IMR-90 (cell line): ENCODE data around the gene HOXA7. TPM values are rescaled to one million over a fixed set of nuclear protein-coding genes. Genes with fewer than 3 reads are reported as not detected.

ENCODE experiments used
- ATAC-seq: fragments of 200-7000 bp; cut with Tn5 transposase; 2 replicates; pipeline ENCODE4 v1.9.1; 2020; ENCODE audit warnings: low read depth, mild to moderate bottlenecking, moderate library complexity
- BruUV-seq: library from RNA; stranded (reverse); fragments of 400-500 nt; replicated peaks from 2 replicates; lab custom pipeline; 2021; lab: Mats Ljungman, UMichigan
- CTCF ChIA-PET: fragments of 300-600 bp; formaldehyde crosslinking; extraction: SDS; loops from one replicate; lab custom pipeline; 2021; ENCODE audit warnings: antibody characterized with exemption; lab: Yijun Ruan, JAX
- POLR2A ChIA-PET: fragments of 300-600 bp; sonication (Branson Sonifier 250); formaldehyde crosslinking; loops from one replicate; lab custom pipeline; 2022; ENCODE audit warnings: antibody characterized with exemption; ENCODE audit not compliant: unreplicated experiment; lab: Charles Lee
- DNase-seq: peaks from one replicate; pipeline ENCODE4 v3.0.0; 2013
- H2AFZ ChIP-seq: replicated peaks from 2 replicates; pipeline ENCODE3; 2013; ENCODE audit warnings: low read length, mild to moderate bottlenecking; ENCODE audit not compliant: poor library complexity
- H2AK5ac ChIP-seq: 2 replicates; pipeline ENCODE4 v1.6.1; 2013; ENCODE audit warnings: low read depth, low read length, inconsistent platforms
- H2AK9ac ChIP-seq: replicated peaks from 2 replicates; pipeline ENCODE3; 2013; ENCODE audit warnings: mild to moderate bottlenecking, low read depth, low read length, moderate library complexity; ENCODE audit not compliant: poor library complexity
- H2BK120ac ChIP-seq: 2 replicates; pipeline ENCODE4 v1.6.1; 2013; ENCODE audit warnings: low read depth, low read length, inconsistent platforms
- H2BK15ac ChIP-seq: 3 replicates; pipeline ENCODE4 v1.6.1; 2013; ENCODE audit warnings: low read depth, low read length, inconsistent platforms
- H2BK20ac ChIP-seq: 2 replicates; pipeline ENCODE4 v1.6.1; 2013; ENCODE audit warnings: low read depth, mild to moderate bottlenecking, inconsistent platforms, low read length, moderate library complexity
- H2BK5ac ChIP-seq: 2 replicates; pipeline ENCODE4 v1.6.1; 2013; ENCODE audit warnings: mild to moderate bottlenecking, low read depth, low read length, inconsistent platforms; ENCODE audit not compliant: poor library complexity, severe bottlenecking
- H3K14ac ChIP-seq: replicated peaks from 2 replicates; pipeline ENCODE4 v1.6.1; 2013; ENCODE audit warnings: low read depth, low read length, inconsistent platforms
- H3K18ac ChIP-seq: 2 replicates; pipeline ENCODE4 v1.6.1; 2013; ENCODE audit warnings: low read depth, low read length, control low read depth
- H3K23ac ChIP-seq: 2 replicates; pipeline ENCODE4 v1.6.1; 2013; ENCODE audit warnings: low read depth, low read length, inconsistent platforms
- H3K27ac ChIP-seq: 2 replicates; pipeline ENCODE4 v1.5.1; 2013; ENCODE audit warnings: mild to moderate bottlenecking, control low read depth, low read length; ENCODE audit not compliant: insufficient read depth
- H3K27me3 ChIP-seq: 2 replicates; pipeline ENCODE4 v1.6.1; 2013; ENCODE audit warnings: low read length; ENCODE audit not compliant: control insufficient read depth, insufficient read depth
- H3K36me3 ChIP-seq: 2 replicates; pipeline ENCODE4 v1.6.1; 2013; ENCODE audit warnings: low read length, mixed read lengths; ENCODE audit not compliant: control insufficient read depth, insufficient read depth
- H3K4ac ChIP-seq: 2 replicates; pipeline ENCODE4 v1.6.1; 2013; ENCODE audit warnings: low read depth, low read length, inconsistent platforms
- H3K4me1 ChIP-seq: 2 replicates; pipeline ENCODE4 v1.6.1; 2013; ENCODE audit warnings: low read length, mixed read lengths; ENCODE audit not compliant: control insufficient read depth, insufficient read depth
- H3K4me2 ChIP-seq: 2 replicates; pipeline ENCODE4 v1.6.1; 2013; ENCODE audit warnings: low read depth, mild to moderate bottlenecking, control low read depth, low read length, moderate library complexity
- H3K4me3 ChIP-seq: 2 replicates; pipeline ENCODE4 v1.5.1; 2013; ENCODE audit warnings: low read depth, mild to moderate bottlenecking, control low read depth, low read length, moderate library complexity; ENCODE audit not compliant: insufficient read depth
- H3K56ac ChIP-seq: 2 replicates; pipeline ENCODE4 v1.6.1; 2013; ENCODE audit warnings: low read length, inconsistent platforms; ENCODE audit not compliant: insufficient read depth; ENCODE audit errors: extremely low read depth
- H3K79me1 ChIP-seq, 2 experiments: 2 replicates each; pipeline ENCODE4 v1.6.1; 2013; ENCODE audit warnings: low read length in 2 of 2, inconsistent platforms in 1 of 2, low read depth in 1 of 2
- H3K9ac ChIP-seq: 2 replicates; pipeline ENCODE4 v1.6.1; 2013; ENCODE audit warnings: low read depth, low read length, control low read depth
- H3K9me1 ChIP-seq: 2 replicates; pipeline ENCODE4 v1.6.1; 2013; ENCODE audit warnings: low read length, inconsistent platforms; ENCODE audit not compliant: insufficient read depth
- H3K9me3 ChIP-seq: 2 replicates; pipeline ENCODE4 v1.6.1; 2013; ENCODE audit warnings: low read length; ENCODE audit not compliant: control insufficient read depth, insufficient read depth
- H4K20me1 ChIP-seq: 2 replicates; pipeline ENCODE4 v1.6.1; 2013; ENCODE audit warnings: low read length, inconsistent platforms; ENCODE audit not compliant: insufficient read depth
- H4K5ac ChIP-seq: 2 replicates; pipeline ENCODE4 v1.6.1; 2013; ENCODE audit warnings: mild to moderate bottlenecking, low read depth, low read length, control low read depth
- H4K8ac ChIP-seq, 2 experiments: 2 replicates each; pipeline ENCODE4 v1.6.1; 2013; ENCODE audit warnings: low read depth in 2 of 2, low read length in 2 of 2, control low read depth in 1 of 2, inconsistent platforms in 1 of 2
- H4K91ac ChIP-seq: 2 replicates; pipeline ENCODE4 v1.6.1; 2013; ENCODE audit warnings: low read depth, low read length, inconsistent platforms; ENCODE audit not compliant: insufficient read depth
- BHLHE40 ChIP-seq: fragments of 150-350 bp; IDR thresholded peaks from 2 replicates; pipeline ENCODE4 v1.6.1; 2016; ENCODE audit warnings: mild to moderate bottlenecking, low read depth, low read length
- POLR2A ChIP-seq: IDR thresholded peaks from 2 replicates; pipeline ENCODE4 v1.6.1; 2012; ENCODE audit warnings: mild to moderate bottlenecking, low read depth, low read length
- RFX5 ChIP-seq: IDR thresholded peaks from 2 replicates; pipeline ENCODE4 v1.8.0; 2012; ENCODE audit warnings: low read depth, mild to moderate bottlenecking, low read length, moderate library complexity
- WGBS, 2 experiments: methylation state at CpG; one replicate each; pipeline versions ENCODE4 v1.1.5 to v1.1.7; 2013; ENCODE audit warnings: missing lambda C conversion rate in 2 of 2; ENCODE audit not compliant: insufficient read length in 1 of 2; ENCODE audit errors: extremely low coverage in 2 of 2; 5-methylcytosine and 5-hydroxymethylcytosine counted together
- dilution Hi-C: fragments of 300-500 bp; cut with HindIII; formaldehyde crosslinking; loops from one replicate; pipeline ENCODE4 v1.14.3; 2018; ENCODE audit warnings: low sequenced_read_pairs; ENCODE audit not compliant: unreplicated experiment
- in situ Hi-C: fragments of 300-500 bp; cut with MboI; formaldehyde crosslinking; loops from 3 replicates; pipeline ENCODE4 v1.14.3; 2019; ENCODE audit warnings: low sequenced_read_pairs, inconsistent platforms, mixed read lengths
- intact Hi-C: fragments of 100-400 bp; cut with micrococcal nuclease; formaldehyde crosslinking; loops from 2 replicates; pipeline ENCODE4 v1.10.0; 2022
- polyA plus RNA-seq, 3 experiments: library from polyadenylated mRNA; depleted of rRNA; stranded (reverse); fragments of >200 nt; gene quantifications; 2 replicates each; pipeline ENCODE4 v1.2.3, GENCODE V29; 2012; ENCODE audit warnings: low replicate concordance in 1 of 3
- total RNA-seq: library from RNA; depleted of rRNA; stranded (reverse); fragments of >200 nt; gene quantifications from 2 replicates; pipeline ENCODE4 v1.2.3, GENCODE V29; 2012

The HOXA7 gene
- total and polyA plus RNA-seq, 2 of the 4 experiments (the other 2 are of a cell fraction): 0.18 to 1.7 TPM

DNA sequence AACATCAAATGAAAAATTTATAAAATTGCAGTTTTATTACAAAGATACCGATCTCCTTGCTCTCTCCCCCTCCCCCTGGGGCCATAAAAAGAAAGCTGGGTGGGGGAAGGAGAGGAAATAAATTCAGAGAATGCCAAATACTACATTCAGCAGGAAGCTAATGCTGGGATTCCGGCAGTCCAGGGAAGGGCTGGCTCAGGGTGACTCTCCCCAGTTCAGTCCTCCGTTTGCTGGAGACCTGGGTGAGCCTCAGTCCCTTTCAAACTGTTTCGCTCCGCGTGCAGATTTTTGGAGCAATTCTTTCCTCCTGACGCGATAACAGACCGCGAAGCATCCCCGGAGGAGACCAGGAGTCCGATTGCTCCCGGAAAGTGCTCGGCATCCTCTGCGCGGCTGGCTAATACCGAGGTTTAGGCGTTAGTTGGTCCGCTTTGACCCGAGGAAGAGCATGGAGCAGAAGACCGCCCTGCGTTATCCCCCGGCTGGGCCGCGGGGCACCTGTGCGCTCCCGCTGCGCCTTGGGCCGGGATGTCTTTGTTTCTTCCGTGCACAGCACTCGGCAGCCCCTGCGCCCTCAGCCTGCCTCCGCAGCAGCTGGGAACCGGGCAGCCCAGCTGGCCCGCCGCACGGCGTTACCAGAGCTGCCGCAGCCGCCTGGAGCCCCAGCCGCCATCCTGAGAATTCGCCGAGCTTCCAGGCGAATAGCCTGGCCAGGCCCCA is 50.1 kb downstream of the HOXA7 start:
- peak; percentile 1 for ATAC-seq
- H3K18ac ChIP-seq: peak overlapping the region; percentile 80
- H2AFZ ChIP-seq: peak overlapping the region; percentile 80
- CTCF ChIA-PET: interaction anchor here (0.7 to 1.7 kb wide), 2 partner anchors 9 to 16 kb away, joined by 3 to 5 read pairs; no protein-coding TSS in a partner anchor
- H2BK15ac ChIP-seq: peak overlapping the region; percentile 20; the same call in 1 of the 3 replicates
- in situ Hi-C loops (loop anchor here (10.0 kb wide), 1 partner anchor 912 kb away; no protein-coding TSS in a partner anchor), intact Hi-C loops (no loop called here), dilution Hi-C loops (no loop called here)
- H3K4me1 ChIP-seq: peaks cover 46% of the 10 kb centered on the region
- peak overlapping the region; percentile 99 for H3K23ac ChIP-seq
- H3K79me1 ChIP-seq: peaks cover 0 to 37% of the 10 kb centered on the region in 2 experiments; a peak in 2 of 4 replicates
- 0% methylated on average over 30 of the region's 44 CpGs; no CpG with 5 or more reads in 1 of the 2 experiments for WGBS, 2 experiments
- peak overlapping the region; percentile 49 for H3K4me2 ChIP-seq
- H2BK5ac ChIP-seq: peak overlapping the region; percentile 95
- peak overlapping the region; percentile 36 for H2AK5ac ChIP-seq
- H2BK20ac ChIP-seq: peak overlapping the region; percentile 37; the same call in 1 of the 2 replicates
- H4K5ac ChIP-seq: peak overlapping the region; percentile 77
- H3K9ac ChIP-seq: peak overlapping the region; percentile 85
- peak overlapping the region; percentile 73 for H3K14ac ChIP-seq
- H3K4ac ChIP-seq: peak overlapping the region; percentile 82
- peak overlapping the region; percentile 22 for H3K4me3 ChIP-seq
- TF ChIP-seq BHLHE40 (no peak), POLR2A (peak; percentile 61; the same call in 1 of the 2 replicates), RFX5 (no peak)
- peaks cover 9% of the 10 kb centered on the region; the same call in 1 of the 2 replicates for H4K20me1 ChIP-seq
- H3K9me1 ChIP-seq: peaks cover 11% of the 10 kb centered on the region; the same call in 1 of the 2 replicates
- DNase-seq: peak; percentile 58
- POLR2A ChIA-PET: interaction anchor here (0.5 to 1.3 kb wide), 4 partner anchors 10 to 78 kb away, joined by 3 to 5 read pairs (median 4); no protein-coding TSS in a partner anchor
- H3K56ac ChIP-seq: peak overlapping the region; percentile 89
- peak overlapping the region; percentile 80 for H4K91ac ChIP-seq
- peak overlapping the region; percentile 86 for H2AK9ac ChIP-seq
- H2BK120ac ChIP-seq: peak overlapping the region; percentile 89
- no peaks in the 10 kb centered on the region for H3K9me3 ChIP-seq
- H3K27ac ChIP-seq: peak overlapping the region; percentile 96
- peaks cover 9% of the 10 kb centered on the region; the same call in 1 of the 2 replicates for H3K36me3 ChIP-seq
- BruUV-seq: no TSS peak
- peak overlapping the region; percentile 88 to 89 for H4K8ac ChIP-seq
- H3K27me3 ChIP-seq: no peaks in the 10 kb centered on the region
